NCI-H146 treated with DMSO at 0.1 percent for 48 hours (cell line): ENCODE data around the gene SCARF2.
"Not testable (repeated sequence)": the region's sequence is repeated elsewhere in the genome, so short reads cannot be mapped to it uniquely, and the experiment has no call there.

Experiments
- DNase-seq: peaks from one replicate; lab custom pipeline; 2025; ENCODE audit not compliant: unreplicated experiment; lab: John Stamatoyannopoulos, UW

SCARF2 gene

GRCh38 chr22:20413217-20414058 is 24.2 kb downstream of the SCARF2 start:
- no peak for DNase-seq

DNA sequence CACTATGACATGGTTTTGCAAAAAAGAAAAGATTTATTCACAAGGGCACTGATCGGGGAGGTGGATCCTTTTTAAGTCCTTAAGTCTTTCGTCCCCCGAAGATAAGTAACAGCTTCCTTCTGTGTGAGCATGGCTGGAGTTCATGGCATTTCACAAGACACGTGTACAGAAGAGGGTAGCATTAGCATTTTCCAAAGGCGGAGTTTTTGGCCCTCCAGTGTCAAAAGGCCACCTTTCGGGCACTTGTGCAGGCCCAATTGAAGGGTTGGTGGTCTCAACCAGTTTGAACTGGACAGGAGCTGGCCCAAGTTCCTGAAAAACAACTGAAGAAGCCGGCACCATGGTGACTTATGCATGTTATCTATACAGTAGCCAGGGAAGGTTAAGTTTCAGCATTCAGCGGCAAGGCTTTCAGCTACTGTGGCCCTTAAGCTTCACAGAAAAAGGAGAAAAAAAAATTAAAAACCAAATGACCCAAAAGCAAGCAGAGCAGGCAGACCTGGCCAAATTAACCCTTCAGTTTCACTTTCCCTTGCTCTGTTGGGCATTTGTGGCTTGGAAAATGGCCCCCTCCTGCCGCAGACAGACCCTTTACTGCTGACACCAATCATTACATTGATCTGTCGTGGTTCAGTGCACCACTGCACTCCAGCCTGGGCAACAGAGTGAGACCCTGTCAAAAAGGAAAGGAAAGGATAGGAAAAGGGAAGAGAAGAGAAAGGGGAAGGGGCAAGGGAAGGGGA is 25.0 kb downstream of the SCARF2 start:
- no peak for DNase-seq

DNA sequence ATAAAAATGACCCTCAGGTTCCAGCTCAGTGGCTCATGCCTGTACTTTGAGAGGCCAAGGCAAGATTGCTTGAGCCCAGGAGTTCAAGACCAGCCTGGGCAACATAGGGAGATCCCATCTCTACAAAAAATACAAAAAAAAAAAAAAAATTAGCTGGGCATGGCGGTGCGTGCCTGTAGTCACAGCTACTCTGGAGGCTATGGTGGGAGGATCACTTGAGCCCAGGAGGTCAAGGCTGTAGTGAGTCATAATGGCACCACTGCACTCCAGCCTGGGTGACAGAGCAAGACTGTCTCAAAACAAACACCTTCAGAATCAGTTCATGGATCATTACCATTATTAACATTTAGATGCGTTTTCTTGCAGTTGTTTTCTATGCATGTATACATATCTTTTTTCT is 28.2 kb downstream of the SCARF2 start:
- DNase-seq: not testable (repeated sequence)

DNA sequence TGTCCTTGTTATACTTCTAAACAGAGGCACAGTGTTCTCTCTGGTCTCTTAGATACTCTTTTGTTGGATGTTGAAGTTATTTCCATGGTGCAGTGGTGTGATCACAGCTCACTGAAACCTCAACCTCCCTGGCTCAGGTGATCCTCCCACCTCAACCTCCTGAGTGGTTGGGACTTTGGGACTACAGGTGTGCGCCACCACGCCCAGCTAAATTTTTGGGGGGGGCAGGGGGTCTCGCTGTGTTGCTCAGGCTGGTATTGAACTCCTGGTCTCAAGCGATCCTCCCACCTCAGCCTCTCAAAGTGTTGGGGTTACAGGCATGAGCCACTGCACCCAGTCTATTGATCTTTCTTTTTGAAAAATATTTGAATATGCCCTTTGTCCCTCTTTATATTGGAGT is 28.7 kb downstream of the SCARF2 start:
- DNase-seq: no peak

DNA sequence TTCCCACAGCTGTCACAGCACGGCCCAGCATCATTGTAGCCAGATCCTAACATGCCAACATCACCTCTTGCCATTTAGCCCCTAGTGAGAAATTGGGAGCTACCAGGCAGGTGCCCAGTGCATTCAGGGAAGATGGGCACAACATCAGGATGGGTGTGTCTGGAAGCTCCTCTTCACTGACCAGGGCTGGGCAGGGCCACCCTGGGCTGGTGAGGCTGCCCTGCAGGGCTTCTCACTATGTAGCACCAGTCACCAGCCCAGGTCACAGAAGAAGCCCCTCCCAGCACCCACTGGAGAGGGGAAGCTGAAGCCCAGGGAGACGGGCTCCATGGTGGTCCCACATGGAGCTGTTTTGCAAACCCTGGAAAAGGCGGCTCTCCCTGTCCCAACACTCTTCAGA is 29.8 kb downstream of the SCARF2 start:
- DNase-seq: no peak

GRCh38 chr22:20406686-20407408 is 30.8 kb downstream of the SCARF2 start:
- DNase-seq: no peak

- DNase-seq: no peak
These were observed 31.5 kb downstream of the SCARF2 start for GRCh38 chr22:20405931-20406685.

- no peak for DNase-seq
These were observed 32.2 kb downstream of the SCARF2 start for GRCh38 chr22:20405291-20405930.

- no peak for DNase-seq
These were observed 32.7 kb downstream of the SCARF2 start for GRCh38 chr22:20404881-20405280.

DNA sequence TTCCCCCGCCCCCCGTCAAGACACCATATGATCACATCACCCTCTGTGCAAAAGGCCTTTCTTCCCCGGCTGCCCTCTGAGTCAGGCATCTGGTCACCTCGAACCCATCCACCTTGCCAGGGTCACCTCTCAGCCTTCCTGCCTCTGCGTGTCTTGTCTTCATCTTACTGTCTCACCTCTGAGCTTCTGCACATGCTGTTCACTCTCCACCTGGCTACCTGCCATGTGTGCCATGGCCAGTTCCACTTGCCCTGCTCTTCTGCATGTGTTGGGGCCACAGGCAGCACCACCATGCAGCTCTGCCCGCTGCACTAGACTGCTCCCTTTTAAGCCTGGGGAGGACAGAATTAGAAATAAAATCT is 33.9 kb downstream of the SCARF2 start:
- DNase-seq: no peak

DNA sequence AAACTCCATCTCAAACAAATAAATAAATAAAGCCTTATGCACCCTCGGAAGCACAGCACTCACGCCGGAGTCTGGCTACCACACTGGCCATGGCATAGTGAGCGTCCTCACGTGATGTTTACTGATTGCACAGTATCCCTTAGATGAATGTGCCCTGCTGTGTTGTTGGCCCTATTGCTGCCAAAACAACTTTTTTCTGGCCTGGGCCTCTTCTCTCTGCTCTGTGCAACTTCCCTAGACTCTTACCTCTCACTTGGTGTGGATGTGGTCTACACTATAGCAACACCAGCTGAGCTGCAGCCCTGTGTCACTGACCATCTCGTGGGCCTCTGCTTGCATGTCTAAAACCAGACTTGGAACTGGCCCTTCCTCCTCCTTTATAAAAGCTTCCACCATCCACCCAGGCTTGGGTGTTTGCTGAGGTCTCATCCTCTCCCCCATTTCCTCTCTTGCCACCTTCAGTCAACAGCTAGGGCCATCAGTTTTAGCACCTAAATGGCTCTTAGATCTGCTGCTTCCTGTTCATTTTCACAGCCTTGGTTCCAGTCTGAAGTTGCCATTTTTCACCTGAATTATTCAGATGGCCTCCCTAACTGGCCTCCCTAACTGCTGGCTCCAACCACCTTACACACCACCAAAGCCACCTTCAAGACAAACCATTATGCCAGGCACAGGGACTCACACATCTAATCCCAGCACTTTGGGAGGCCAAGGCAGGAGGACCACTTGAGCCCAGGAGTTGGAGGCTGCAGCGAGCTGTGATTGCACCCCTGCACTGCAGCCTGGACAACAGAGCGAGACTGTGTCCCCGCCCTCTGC is 34.5 kb downstream of the SCARF2 start:
- DNase-seq: no peak

DNA sequence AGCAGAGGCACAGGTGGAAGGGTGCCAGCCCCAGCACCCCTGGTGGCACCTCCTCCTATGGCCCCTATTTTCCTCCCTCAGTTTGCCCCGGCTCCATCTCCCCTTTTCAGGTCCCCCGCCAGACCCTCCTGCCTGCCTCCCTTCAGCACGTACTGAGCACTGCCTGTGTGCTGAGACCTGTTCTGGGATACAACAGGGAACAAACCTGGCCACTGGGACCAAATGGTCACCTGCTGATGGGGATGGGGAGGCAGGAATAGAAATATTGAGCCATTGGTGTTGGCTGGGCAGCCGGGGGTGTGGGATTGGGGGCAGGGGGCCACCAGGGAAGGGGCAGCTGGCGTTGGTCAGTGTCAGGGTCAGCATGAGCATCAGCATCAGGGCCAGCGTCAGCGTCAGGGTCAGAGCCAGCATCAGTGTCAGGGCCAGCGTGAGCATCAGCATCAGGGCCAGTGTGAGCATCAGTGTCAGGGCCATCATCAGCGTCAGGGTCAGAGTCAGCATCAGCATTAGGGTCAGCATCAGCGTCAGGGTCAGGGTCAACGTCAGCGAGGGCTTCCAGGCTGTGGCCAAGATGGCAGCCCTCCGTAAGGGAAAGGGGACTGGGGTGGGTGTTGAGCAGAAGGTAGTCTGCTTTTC is 36.1 kb downstream of the SCARF2 start:
- no peak for DNase-seq

DNA sequence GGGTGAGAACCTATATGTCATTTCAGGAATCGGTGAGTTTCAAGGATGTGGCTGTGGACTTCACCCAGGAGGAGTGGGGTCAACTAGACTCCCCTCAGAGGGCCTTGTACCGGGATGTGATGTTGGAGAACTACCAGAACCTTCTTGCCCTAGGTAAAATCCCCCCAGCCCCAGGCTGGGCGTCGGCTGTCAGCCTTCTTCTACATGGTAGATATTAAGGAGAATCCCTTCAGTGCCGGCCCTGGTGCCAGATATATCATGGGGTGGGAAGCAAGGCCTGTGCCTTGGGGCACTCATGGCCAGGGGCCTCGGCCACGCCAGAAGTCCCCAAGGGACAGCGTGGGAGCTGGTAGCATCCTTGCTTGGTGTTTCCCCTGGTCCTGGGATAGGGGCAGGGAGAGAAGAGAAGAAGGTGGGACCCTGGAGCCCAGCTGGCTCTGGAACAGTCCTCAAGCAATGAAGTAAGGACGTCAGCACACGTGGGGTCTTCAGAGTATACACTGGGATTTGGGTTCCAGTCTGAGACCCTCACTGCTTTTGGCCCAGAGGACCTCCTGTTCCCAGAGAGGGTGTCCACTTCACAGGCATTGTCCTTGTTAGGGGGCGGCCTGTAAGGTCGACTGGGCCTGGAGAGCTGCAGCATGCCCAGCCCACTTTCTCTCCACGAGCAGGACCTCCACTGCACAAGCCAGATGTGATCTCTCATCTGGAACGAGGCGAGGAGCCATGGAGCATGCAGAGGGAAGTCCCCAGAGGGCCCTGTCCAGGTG is 36.8 kb downstream of the SCARF2 start:
- no peak for DNase-seq

- DNase-seq: no peak
These were observed 37.6 kb downstream of the SCARF2 start for GRCh38 chr22:20399866-20400605.

DNA sequence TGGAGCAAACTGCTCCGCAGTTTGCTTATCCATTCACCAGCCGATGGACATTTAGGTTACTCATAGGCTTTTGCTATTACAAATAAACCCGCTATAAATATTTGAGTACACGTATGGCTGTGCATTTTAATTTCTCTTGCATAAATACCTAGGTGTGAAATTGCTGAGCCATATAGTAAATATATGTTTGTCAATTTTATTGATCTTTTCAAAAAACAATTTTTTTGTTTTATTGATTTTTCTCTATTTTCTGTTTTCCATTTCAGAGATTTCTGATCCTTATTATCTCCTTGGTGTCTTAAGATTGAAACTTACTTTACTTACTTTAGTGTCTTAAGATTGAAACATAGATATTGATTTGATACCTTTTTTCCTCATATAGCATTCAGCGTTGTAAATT is 39.2 kb downstream of the SCARF2 start:
- no peak for DNase-seq

DNA sequence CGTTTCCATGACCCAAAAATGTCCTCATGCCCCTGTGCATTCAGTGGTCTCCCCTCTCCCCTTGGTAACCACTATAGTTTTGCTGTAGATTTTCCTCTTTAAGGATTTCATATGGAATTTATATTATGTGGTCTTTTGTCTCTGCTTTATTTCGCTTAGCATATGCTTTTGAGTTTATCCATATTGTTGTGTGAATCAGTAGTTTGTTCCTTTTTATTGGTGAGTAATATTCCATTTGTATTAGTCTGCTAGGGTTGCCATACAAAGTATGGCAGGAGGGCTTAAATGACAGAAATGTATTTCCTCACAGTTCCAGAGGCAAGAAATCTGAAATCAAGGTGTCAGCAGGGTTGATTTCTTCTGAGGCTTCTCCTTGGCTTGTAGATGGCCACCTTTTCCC is 40.1 kb downstream of the SCARF2 start:
- no peak for DNase-seq

DNA sequence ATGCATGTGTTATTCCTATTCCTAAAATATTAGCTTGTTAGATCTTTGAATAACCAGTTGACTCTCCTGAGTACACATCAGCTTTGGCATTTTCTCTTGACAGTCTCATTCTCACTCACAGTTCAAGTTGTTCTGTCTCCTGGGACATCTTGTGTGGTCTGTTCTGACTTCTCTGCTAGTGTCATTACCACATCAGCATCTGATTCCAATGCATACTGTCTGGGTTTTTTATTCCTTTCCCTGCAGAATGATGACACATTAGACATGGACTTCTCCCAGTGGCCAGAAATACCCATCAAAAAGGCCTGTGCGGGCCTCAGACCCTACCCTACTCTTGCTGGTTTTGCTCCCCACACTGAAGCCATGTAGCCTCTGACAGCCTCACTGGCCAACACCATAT is 41.0 kb downstream of the SCARF2 start:
- no peak for DNase-seq

DNA sequence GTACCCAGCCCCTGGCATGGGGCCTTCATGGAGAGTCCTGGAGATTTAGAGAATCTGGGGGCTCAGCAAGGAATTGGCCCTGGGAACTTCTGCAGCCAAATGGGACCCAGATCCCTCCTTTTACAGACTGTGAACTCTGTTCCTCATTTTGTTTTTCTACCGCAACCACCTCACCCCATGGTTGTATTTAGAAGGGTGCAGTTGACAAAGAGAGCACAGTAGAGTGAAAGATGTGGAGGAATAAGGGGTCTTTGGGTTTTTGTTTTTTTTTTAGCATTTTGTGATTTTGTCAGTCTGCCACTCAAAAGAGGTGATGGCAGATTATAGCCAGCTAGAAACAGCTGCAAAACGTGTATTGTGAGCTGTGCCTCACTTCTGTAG is 41.7 kb downstream of the SCARF2 start:
- DNase-seq: no peak
